Brain pericyte (primary cell): ENCODE results near the gene ATG2B.
"Not testable (repeated sequence)": the region's sequence is repeated elsewhere in the genome, so short reads cannot be mapped to it uniquely, and the experiment has no call there.

Experiments
- DNase-seq: peaks from one replicate; pipeline ENCODE4 v3.0.0-alpha.2; 2012; ENCODE audit warnings: low read depth, low spot score

ATG2B gene

DNA sequence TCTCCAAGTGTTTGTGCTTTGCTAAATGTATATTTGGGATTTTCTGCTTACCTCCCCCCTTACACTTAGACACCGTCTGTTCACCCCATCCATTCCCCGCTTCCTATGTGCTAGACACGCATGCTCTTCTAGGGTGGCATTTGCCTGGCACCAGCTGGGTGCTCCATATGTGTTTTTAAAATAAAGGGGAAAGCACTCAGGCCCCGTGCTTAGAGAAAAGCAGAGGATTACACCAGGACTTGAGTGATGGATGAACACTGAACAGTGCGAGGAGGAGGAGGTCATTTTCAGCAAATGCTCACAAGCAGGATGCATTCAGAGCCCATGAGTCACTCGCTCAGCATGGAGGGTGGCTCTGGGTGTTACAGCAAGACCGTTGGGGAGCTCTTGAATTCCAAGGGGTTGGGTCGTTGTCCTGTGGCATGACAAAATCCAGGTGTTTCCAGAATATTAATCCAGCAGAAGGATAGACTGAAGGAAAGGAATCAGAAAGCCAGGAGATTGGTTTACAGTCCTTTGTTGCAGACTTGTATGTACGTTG, 110.1 kb downstream of the ATG2B start:
- no peak for DNase-seq

DNA sequence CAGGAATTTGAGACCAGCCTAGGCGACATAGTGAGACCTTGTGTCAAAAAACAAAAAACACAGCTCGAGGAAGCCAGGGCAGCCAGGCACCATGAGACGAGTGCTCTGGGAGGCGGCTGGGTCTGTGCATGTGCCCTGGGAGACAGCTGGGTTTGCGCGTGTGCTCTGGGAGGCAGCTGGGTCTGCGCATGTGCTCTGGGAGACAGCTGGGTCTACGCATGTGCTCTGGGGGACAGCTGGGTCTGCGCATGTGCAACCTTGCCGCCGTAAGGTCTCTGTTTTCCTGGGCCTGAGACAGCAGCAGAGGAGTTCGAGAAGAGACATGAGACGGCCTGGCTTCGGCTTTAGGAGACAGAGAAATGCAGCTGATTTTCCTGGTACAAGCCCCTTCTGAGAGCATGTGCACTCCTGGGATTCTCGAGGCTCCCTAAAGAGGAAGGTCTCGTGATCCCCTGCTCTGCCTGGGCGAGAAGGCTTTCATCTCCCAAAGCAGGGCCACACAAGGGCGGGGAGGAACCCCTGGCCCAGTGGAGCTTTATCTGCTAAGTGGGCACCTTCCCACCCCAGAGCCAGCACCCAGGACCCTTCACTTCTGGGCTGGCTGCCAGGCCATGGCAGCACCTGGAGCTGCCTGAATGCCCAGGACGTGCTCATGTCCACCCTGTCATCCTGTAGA, 110.7 kb downstream of the ATG2B start:
- no peak for DNase-seq

DNA sequence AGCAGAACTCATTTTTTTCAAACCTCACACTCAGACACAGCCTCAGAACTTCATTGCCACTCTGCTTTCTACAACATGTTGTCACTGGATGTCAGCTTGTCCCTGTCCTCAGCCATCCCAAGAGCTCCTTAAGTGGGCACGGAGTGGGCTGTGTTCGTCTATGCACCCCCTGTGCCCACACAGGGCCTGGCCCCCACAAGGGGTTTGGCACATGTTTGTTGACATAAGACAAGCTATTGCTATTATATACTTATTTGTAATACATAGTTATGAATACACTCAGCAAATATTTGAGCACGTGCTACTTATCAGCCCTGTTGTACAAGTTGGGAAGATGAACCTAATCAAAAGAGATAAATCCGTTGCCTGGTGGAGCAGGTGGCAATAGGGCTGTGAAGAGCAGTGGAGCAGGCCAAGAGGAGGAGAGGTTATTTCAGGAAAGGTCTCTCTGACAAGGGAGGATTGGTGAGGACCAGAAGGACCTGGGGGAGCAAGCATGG, 111.4 kb downstream of the ATG2B start:
- no peak for DNase-seq

DNA sequence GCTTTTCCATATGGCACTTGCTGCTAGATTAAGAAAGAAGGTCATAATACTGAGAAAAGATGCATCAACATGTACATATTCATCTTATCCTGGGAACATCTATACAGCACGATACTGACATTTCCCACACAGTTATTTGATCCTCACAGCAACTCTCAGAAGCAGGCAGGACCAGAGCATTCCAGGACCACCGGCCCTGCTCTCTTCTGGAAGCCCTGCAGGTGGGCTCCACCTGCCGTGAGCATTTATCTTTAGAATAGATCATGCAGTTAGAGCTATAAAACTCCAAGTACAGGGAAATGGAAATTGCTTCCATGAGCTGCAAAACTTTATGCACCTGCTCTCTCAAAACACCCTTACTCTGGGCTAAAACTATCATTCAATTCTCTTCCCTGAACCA, 112.7 kb downstream of the ATG2B start:
- DNase-seq = no peak

DNA sequence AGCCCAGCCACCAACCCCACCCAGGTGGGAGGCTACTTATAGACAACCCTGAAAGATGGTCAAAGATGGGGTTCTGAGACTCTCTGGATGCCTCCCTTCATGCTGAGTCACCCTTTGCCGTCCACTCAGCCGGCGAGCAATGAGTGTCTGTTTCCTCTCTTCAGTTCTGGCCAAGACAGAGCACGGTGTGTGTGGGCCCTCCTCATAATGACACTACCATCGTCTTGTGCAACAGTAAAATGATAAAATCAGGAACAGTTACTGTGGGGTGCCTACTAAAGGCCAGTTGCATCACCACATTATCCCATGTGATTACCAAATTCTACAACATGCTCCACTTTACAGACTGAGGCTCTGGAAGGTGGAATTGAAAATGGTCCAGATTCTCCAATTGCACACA, 114.1 kb downstream of the ATG2B start:
- no peak for DNase-seq

DNA sequence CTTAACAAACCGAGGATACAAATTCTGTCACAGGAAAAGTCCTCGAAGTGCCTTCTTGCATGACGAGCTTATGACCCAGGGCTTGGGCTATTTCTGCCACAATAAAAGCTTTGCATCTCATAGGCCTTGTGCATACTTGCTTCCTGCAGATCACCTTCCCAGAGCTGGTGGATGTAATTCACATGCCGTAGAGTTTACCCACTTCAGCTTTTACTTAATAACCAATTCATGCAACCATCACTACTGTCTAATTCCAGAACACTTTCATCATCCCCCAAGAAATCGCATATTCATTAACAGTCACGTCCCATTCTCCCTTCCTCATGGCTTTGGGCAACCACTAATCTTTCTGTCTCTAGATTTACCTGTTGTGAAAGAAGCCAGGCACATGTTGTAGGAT, 116.1 kb downstream of the ATG2B start:
- DNase-seq = no peak

DNA sequence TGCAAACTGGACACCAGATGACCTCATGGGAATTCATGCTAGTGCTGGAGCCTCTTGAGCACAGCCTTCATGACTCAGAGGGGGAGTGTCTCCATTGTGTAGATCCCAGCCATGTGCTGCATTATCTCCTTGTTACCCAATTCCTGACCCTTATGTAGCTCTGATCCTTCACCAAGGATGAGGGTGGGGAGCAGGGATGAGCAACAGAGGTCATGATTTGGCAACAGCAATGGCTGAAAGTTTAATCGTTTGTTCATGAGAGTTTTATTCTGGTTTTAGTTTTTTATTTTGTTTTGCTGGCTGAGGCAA, 116.6 kb downstream of the ATG2B start:
- DNase-seq = no peak

DNA sequence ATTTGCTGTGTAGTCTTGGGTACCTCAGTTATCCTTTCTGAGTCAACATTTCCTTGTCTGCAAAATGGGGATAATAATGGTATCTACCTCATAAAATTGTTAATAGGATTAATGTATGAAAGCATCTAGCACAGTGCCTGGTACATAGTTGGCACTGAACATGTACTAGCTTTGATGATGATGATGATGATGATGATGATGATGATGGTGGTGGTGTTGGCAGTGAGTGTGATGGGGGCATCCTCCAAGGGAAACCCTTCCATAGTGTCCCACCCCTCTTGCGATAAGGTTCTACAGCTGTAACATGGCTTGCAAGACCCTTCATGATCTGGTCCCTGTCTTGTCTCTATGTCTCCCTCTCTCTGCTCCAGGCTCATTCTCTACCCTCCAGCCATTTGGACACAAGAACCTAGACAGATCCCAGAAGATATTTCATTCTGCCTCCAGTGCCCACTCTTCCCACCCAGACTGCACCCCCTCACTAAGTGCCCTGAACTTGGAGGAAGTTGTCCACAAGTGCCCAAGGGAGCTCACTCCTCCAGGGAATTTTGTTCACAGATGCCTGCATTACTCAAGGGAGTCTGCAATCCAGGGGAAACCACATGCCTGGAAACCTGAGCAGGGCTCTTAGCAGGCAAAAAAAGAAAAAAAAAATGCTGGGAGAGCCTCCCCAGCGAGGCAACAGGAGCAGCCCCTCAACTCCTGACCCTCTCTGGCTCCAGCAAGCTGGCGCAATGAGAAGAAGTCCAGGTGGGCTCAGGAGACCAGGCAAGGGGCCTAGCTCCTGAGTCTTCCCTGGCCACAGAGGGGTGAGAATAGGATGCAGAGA, 117.2 kb downstream of the ATG2B start:
- no peak for DNase-seq

DNA sequence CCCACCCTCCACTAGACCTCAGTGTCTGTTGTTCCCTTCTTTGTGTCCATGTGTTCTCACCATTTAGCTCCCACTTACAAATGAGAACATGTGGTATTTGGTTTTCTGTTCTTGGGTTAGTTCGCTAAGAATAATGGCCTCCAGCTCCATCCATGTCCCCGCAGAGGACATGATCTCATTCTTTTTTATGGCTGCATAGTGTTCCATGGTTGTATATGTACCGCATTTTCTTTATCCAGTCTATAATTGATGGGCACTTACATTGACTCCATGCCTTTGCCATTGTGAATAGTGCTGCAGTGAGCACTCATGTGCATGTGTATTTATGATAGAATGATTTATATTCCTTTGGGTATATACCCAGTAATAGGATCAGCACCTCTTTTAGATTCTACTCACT, 118.1 kb downstream of the ATG2B start:
- DNase-seq = not testable (repeated sequence)

DNA sequence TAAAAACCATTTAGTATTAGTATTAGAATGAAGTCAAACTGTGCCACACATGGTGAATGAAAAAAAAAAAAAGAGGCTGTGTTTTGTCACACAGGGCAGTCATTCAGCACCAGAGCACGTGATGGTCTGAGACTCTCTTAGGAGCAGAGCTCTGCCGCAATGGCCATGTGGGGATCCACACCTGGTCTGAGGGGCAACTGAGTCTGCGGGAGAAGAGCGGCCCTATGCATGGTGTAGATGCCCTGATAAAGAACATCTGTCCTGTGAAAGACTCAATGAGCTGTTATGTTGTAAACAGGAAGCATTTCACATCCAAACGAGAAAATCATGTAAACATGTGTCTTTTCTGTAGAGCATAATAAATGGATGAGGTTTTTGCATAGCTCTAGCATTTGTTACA, 119.4 kb downstream of the ATG2B start:
- no peak for DNase-seq

DNA sequence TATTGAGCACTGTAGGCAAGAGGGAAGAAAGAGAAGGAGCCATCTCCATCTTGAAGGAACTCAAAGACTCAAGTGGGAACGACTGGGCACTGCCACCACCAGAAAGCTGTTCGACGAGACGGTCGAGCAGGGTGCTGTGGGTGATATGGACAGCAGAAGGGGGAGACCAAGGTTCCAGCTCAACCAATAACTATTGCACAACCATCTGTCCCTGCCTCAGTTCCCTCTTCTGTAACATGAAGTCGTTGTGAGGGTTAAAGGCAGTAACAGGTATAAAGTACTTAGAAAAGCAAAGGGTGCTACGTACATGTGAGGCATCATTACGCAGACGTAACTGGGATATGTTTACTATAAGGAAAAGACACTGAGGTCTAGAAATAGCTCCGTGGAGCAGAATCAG, 121.0 kb downstream of the ATG2B start:
- DNase-seq = no peak

DNA sequence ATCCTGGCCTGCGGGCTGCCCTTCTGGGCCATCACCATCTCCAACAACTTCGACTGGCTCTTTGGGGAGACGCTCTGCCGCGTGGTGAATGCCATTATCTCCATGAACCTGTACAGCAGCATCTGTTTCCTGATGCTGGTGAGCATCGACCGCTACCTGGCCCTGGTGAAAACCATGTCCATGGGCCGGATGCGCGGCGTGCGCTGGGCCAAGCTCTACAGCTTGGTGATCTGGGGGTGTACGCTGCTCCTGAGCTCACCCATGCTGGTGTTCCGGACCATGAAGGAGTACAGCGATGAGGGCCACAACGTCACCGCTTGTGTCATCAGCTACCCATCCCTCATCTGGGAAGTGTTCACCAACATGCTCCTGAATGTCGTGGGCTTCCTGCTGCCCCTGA, 122.5 kb downstream of the ATG2B start:
- DNase-seq = no peak

DNA sequence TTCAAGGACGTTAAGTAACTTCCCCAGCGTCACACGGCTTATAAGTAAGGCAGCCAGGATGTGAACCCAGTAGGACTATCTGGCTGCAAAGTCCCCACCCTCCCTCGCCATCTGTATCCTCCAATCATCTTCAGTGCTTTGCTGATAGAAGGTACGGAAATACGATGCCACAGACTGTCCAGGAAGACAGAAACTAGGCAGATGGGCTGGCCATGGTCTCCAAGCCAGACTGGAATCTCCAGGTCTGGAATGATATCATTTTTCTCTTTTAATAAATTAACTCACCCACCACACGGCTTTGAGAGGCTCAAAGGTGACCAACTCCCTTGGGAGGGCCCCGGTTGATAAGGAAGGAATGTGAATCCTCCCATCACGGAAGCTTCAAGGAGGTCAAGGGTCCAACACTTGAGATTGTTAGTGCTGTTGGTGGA, 123.4 kb downstream of the ATG2B start:
- DNase-seq = no peak

DNA sequence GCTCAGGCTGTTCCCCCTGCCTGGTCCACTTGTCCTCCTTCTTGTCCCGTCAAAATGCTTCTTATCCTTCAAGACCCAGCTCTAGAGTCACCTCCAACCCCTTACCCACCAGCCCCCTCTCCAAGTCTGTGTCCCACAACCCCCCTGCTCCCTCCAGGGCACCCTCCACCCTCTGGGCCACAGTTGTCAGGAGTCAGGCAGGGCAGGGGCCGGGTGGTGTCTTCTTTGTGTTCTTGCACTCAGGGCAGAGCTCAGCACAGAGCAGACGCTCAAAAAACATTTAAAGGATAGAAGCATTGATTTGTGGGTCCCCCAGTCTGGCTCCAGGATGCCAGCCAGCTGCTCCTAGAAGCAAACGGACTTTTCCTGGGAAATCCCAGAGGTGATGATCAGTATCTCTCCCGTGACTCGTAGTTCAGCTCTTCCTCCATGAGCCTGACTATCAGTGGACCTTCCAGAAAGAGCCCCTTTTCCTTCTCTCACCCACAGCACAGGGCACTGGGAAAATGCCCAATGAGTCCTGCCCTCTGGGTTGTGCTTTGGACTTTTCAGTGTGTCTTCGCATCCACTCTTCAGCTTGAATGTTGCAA, 124.4 kb downstream of the ATG2B start:
- no peak for DNase-seq

DNA sequence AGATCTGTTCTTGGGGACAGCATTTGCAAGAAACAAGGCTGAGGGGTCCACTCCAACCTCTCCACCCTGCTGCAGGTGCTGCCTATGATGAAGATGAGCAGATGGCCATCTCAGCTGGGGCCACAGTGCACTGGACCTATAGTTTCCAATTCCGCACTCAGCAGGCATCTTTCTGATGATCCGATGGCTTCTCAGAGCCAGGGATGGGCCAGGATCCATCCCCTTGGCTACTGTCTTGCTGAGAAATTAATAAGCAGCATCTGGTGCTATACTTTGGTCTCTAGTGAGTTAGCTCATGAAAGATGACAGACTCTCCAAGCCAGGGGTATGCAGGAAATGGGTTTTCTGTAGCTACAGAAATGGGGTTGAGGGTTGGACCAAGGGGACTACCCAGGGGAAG, 125.5 kb downstream of the ATG2B start:
- DNase-seq = no peak

DNA sequence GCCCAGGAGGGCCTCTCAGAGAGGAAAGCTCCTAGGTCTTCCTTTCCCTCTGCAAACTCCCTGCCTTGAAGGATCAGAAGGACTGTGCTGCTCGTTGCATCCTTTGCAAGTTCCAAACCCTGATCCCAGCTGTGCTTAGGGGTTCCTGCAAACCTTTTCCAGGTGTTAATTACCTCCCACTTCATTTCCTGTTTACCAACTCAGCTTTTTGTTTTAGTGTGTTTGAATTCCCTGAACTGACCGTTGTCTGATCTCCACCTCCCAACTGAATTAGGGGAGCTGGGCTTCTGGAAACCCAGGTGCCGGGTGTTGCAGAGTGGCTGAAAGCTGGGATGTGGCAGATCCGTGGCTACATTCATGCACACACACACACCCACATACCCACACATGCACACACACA, 127.7 kb downstream of the ATG2B start:
- DNase-seq = no peak

DNA sequence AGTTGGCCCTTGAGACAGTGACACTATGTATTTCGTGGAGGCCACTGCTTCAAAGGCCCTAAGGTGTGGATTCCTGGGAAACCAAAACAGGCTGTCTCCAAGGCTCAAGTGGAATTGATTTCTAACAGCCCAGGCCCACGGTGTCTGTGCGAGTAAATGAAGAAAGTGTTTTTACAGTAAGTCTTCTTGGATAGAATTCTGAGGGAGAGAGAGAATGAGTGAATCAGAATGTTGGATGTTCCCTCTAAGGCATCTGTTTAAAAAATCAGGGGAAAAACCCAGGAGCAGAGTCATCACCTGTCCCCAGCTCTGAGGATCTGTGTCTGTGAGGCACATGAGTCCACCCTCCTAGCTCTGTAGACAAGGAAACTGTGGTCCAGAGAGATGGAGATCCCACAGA, 129.5 kb downstream of the ATG2B start:
- no peak for DNase-seq

DNA sequence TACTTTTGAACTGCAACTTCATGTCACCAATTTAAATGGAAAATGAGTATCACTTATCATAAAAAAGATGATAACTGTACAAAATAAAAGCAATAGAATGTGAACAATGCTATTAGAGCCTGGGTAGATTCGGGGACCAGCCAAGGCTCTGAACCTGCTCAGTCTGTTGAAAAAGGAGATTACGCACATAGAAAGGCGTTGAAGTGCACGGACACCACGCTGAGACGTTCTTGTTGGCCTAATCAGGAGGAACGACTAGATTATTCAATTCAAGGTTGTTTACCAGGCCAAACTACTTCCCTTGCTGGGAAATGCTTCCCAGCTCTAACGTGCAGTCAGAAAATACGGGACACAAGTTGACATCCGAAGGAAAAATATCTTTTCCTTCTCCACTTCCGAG, 130.6 kb downstream of the ATG2B start:
- no peak for DNase-seq

DNA sequence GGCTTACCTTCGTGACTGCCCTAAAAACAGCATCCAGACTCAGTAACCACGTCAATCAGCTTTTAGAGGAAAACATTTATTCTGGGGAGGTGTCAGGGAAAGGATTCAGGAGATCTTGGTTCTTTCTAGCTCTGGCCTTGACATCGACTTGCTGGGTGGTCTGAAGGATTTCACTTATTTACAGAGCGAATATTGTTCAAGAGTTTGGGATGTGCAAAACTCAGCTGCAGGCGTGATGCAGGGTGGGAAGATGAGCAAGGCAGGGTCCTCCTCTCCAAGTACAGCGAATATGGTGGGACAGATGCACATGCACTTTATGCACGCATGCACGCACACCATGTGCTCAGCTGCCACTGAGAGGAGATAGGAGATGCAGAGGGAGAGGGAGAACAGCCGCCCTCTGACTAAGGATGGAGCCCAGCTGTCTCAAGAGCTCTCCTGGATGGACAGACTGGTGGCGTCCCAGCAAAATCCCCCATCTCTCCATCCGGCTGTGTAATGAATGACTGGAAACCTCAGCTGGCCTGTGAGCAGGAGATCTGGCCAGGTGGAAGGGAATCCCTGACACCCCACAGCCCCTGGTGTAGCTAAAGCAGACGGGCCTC, 131.5 kb downstream of the ATG2B start:
- DNase-seq = no peak

DNA sequence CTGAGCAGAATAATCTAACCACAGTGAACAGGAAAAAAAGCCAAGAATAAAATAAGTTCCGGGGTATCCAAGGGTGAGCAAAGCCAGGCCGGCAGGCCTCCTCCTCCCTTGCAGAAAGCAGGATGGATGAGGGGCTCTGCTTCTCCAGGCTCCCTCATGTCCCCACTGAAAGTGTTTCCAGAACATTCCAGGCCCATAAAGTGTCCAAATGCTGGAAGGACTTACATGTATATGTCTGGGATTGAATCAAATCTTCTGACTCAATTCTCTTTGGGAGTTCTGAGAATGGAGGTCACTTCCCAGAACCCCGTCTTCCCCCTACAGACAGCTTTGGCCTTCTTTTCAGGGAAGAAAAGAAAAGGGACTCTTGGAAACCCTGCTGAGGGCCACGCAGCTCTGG, 132.1 kb downstream of the ATG2B start:
- no peak for DNase-seq

DNA sequence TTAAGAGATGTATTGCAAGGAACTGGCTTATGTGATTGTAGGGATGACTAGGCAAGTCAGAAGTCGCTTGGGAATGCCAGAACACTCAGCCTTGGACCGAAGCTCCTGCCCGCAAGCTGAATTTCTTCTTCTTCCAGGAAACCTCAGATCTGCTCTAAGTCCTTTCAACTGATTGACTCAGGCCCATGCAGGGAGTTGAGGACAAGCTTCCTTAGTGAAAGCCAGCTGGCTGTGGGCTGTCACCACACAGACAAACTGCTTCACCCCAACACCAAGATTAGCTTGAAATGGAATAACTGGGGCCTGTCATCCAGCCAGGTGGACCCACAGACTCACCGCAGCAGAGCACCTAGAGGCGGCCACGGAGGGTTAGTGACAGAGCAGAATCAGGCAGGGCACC, 133.8 kb downstream of the ATG2B start:
- DNase-seq = no peak
